Measurements from ENCODE around the gene EXOSC1. TPM values are rescaled to one million over a fixed set of nuclear protein-coding genes. Genes with fewer than 3 reads are reported as not detected.

The EXOSC1 gene
- total RNA-seq, 2 donors from 2014 or later, result 41.3 to 58.0 TPM

- H3K9me3 Mint-ChIP-seq, result no peaks in the 10 kb centered on the region
- ATAC-seq, result peak; percentile 99
Measured at GRCh38 chr10:97400665-97401454, 44.9 kb downstream of the EXOSC1 start, which contains the start of gene RRP12. RRP12 (minus strand) TSS chr10:97401340; CDS start chr10:97401231, 109 bp downstream.

GRCh38 chr10:97399843-97400545 is 45.8 kb downstream of the EXOSC1 start:
- Mint-ChIP-seq H3K36me3 (peaks cover 6 to 10% of the 10 kb centered on the region in 2 donors), H3K27ac (peak overlapping the region; percentile 96 to 98), H3K9me3 (no peaks in the 10 kb centered on the region)
- ATAC-seq (no peak), DNase-seq (ENCODE audit: low spot score in 2 of 2) (no peak)

More at GRCh38 chr10:97400665-97401454, 44.9 kb downstream of the EXOSC1 start, which contains the start of gene RRP12:
- H3K36me3 Mint-ChIP-seq, result peaks cover 5 to 10% of the 10 kb centered on the region in 2 donors
- H3K27ac Mint-ChIP-seq, result peak within 1 kb of the TSS; percentile 96 to 98
- DNase-seq (ENCODE audit: low spot score in 2 of 2), result peak; percentile 79 to 83

GRCh38 chr10:97396056-97396455 is 49.8 kb downstream of the EXOSC1 start:
- peak overlapping the region in 1 of 2 donors; percentile 47 for H3K27ac Mint-ChIP-seq
- DNase-seq (ENCODE audit: low spot score in 2 of 2) (no peak), ATAC-seq (no peak)
- peaks cover 13 to 16% of the 10 kb centered on the region in 2 donors for H3K36me3 Mint-ChIP-seq
- no peaks in the 10 kb centered on the region for H3K9me3 Mint-ChIP-seq

- Mint-ChIP-seq H3K27ac (peak overlapping the region; percentile 41 to 88), H3K9me3 (no peaks in the 10 kb centered on the region), H3K36me3 (peaks cover 13 to 22% of the 10 kb centered on the region in 2 donors)
- DNase-seq (ENCODE audit: low spot score in 2 of 2), result no peak
- ATAC-seq, result no peak
Measured at GRCh38 chr10:97393034-97393573, 52.7 kb downstream of the EXOSC1 start.

GRCh38 chr10:97390091-97390490 is 55.7 kb downstream of the EXOSC1 start:
- Mint-ChIP-seq H3K36me3 (peaks cover 7 to 16% of the 10 kb centered on the region in 2 donors), H3K9me3 (no peaks in the 10 kb centered on the region), H3K27ac (no peak overlapping the region)
- no peak for DNase-seq (ENCODE audit: low spot score in 2 of 2)
- ATAC-seq, result no peak

- H3K27ac Mint-ChIP-seq, result no peak overlapping the region
- DNase-seq (ENCODE audit: low spot score in 2 of 2) (no peak), ATAC-seq (no peak)
- peaks cover 3 to 12% of the 10 kb centered on the region in 2 donors for H3K36me3 Mint-ChIP-seq
- H3K9me3 Mint-ChIP-seq, result no peaks in the 10 kb centered on the region
Measured at GRCh38 chr10:97388152-97388551, 57.7 kb downstream of the EXOSC1 start.

Other genes with a start within 250 kb of the EXOSC1 start
- gene ARHGAP19, start 153.4 kb downstream of the EXOSC1 start, total RNA-seq, result 10 to 100 TPM; 45.4 to 79.5 TPM
- 1 to 10 TPM; 2.7 to 4.0 TPM for gene FRAT1, start 126.7 kb downstream of the EXOSC1 start, total RNA-seq
- 10 to 100 TPM in 1 of 2 donors, 1 to 10 TPM in 1; 6.9 to 12.5 TPM for gene FRAT2, start 111.3 kb downstream of the EXOSC1 start, total RNA-seq
- gene RRP12, start 44.7 kb downstream of the EXOSC1 start, total RNA-seq, result 10 to 100 TPM; 41.4 to 43.1 TPM
- gene PGAM1, start 19.8 kb downstream of the EXOSC1 start, total RNA-seq, result 1,000 to 10,000 TPM in 1 of 2 donors, 100 to 1,000 TPM in 1; 610 to 1,410 TPM
- gene ZDHHC16, start 169 bp upstream of the EXOSC1 start, total RNA-seq, result 10 to 100 TPM; 25.4 to 45.0 TPM
- 100 to 1,000 TPM in 1 of 2 donors, 10 to 100 TPM in 1; 74.2 to 125 TPM for gene MMS19, start 52.4 kb upstream of the EXOSC1 start, total RNA-seq
- gene UBTD1, start 52.9 kb upstream of the EXOSC1 start, total RNA-seq, result 1 to 10 TPM; 1.9 to 3.5 TPM
- gene ANKRD2, start 126.8 kb upstream of the EXOSC1 start, total RNA-seq, result under 1 TPM; 0.25 to 0.39 TPM
- gene HOGA1, start 138.4 kb upstream of the EXOSC1 start, total RNA-seq, result not detected
- gene C10orf62, start 143.7 kb upstream of the EXOSC1 start, total RNA-seq, result not detected
- 1 to 10 TPM; 1.1 to 6.0 TPM for gene MORN4, start 187.5 kb upstream of the EXOSC1 start, total RNA-seq
- 10 to 100 TPM in 1 of 2 donors, 1 to 10 TPM in 1; 9.7 to 13.6 TPM for gene PI4K2A, start 194.7 kb upstream of the EXOSC1 start, total RNA-seq
- 1 to 10 TPM; 2.2 to 2.8 TPM for gene AVPI1, start 241.2 kb upstream of the EXOSC1 start, total RNA-seq

All from activated naive CD4-positive, alpha-beta T cell treated with anti-CD3 and anti-CD28 coated beads, Interleukin-2, amount 50 U/mL, for 72 hours (primary cell).